ENCODE data around the gene LIN52. TPM values are rescaled to one million over a fixed set of nuclear protein-coding genes. Genes with fewer than 3 reads are reported as not detected.

Gene LIN52
- polyA plus RNA-seq, 1 donor from 2014 or later = 10.4 TPM

- Mint-ChIP-seq H3K4me1 (no peaks in the 10 kb centered on the region), H3K4me3 (no peak overlapping the region), H3K36me3 (peaks cover 7% of the 10 kb centered on the region), H3K27me3 (no peaks in the 10 kb centered on the region), H3K27ac (no peak overlapping the region), H3K9me3 (no peaks in the 10 kb centered on the region)
These were observed 110.9 kb downstream of the LIN52 start for GRCh38 chr14:74195623-74196022.

- no peak overlapping the region for H3K4me3 Mint-ChIP-seq
- peaks cover 0 to 3% (median 0%) of the 10 kb centered on the region in 3 donors for H3K4me1 Mint-ChIP-seq
- H3K27me3 Mint-ChIP-seq = no peaks in the 10 kb centered on the region
- H3K36me3 Mint-ChIP-seq = peaks cover 14% of the 10 kb centered on the region
- no peak overlapping the region for H3K27ac Mint-ChIP-seq
- no peaks in the 10 kb centered on the region for H3K9me3 Mint-ChIP-seq
These were observed 113.9 kb downstream of the LIN52 start for GRCh38 chr14:74198441-74199234.

GRCh38 chr14:74202113-74202512 is 117.4 kb downstream of the LIN52 start:
- peaks cover 14% of the 10 kb centered on the region for H3K36me3 Mint-ChIP-seq

GRCh38 chr14:74203639-74204038 is 118.9 kb downstream of the LIN52 start:
- Mint-ChIP-seq H3K27me3 (no peaks in the 10 kb centered on the region), H3K4me1 (peaks cover 0 to 3% (median 0%) of the 10 kb centered on the region in 3 donors)

More at GRCh38 chr14:74202113-74202512, 117.4 kb downstream of the LIN52 start:
- peaks cover 0 to 3% (median 0%) of the 10 kb centered on the region in 3 donors for H3K4me1 Mint-ChIP-seq
- H3K4me3 Mint-ChIP-seq = no peak overlapping the region
- H3K9me3 Mint-ChIP-seq = no peaks in the 10 kb centered on the region
- H3K27ac Mint-ChIP-seq = no peak overlapping the region
- no peaks in the 10 kb centered on the region for H3K27me3 Mint-ChIP-seq

GRCh38 chr14:74204491-74204890 is 119.7 kb downstream of the LIN52 start:
- Mint-ChIP-seq H3K36me3 (peaks cover 13% of the 10 kb centered on the region), H3K4me3 (no peak overlapping the region), H3K4me1 (peaks cover 0 to 3% (median 0%) of the 10 kb centered on the region in 3 donors), H3K9me3 (no peaks in the 10 kb centered on the region), H3K27me3 (no peaks in the 10 kb centered on the region), H3K27ac (peak overlapping the region in 1 of 3 donors; percentile 41)

More at GRCh38 chr14:74203639-74204038, 118.9 kb downstream of the LIN52 start:
- H3K27ac Mint-ChIP-seq = no peak overlapping the region
- no peaks in the 10 kb centered on the region for H3K9me3 Mint-ChIP-seq
- no peak overlapping the region for H3K4me3 Mint-ChIP-seq
- H3K36me3 Mint-ChIP-seq = peaks cover 14% of the 10 kb centered on the region

- peaks cover 0 to 3% (median 0%) of the 10 kb centered on the region in 3 donors for H3K4me1 Mint-ChIP-seq
- H3K27me3 Mint-ChIP-seq = peaks cover 3% of the 10 kb centered on the region
- H3K27ac Mint-ChIP-seq = no peak overlapping the region
- no peak overlapping the region for H3K4me3 Mint-ChIP-seq
- H3K36me3 Mint-ChIP-seq = peaks cover 10% of the 10 kb centered on the region
- no peaks in the 10 kb centered on the region for H3K9me3 Mint-ChIP-seq
These were observed 121.1 kb downstream of the LIN52 start for GRCh38 chr14:74205882-74206281.

- Mint-ChIP-seq H3K27me3 (peaks cover 3% of the 10 kb centered on the region), H3K4me1 (no peaks in the 10 kb centered on the region), H3K36me3 (peaks cover 3% of the 10 kb centered on the region), H3K9me3 (no peaks in the 10 kb centered on the region), H3K4me3 (no peak overlapping the region), H3K27ac (no peak overlapping the region)
These were observed 123.2 kb downstream of the LIN52 start for GRCh38 chr14:74207943-74208342.

GRCh38 chr14:74208642-74209041 is 123.9 kb downstream of the LIN52 start:
- Mint-ChIP-seq H3K27ac (no peak overlapping the region), H3K4me3 (no peak overlapping the region), H3K27me3 (peaks cover 3% of the 10 kb centered on the region), H3K4me1 (no peaks in the 10 kb centered on the region), H3K36me3 (no peaks in the 10 kb centered on the region), H3K9me3 (no peaks in the 10 kb centered on the region)

- no peak overlapping the region for H3K27ac Mint-ChIP-seq
These were observed 127.3 kb downstream of the LIN52 start for GRCh38 chr14:74211945-74212580.

GRCh38 chr14:74213907-74214803 is 129.4 kb downstream of the LIN52 start:
- H3K9me3 Mint-ChIP-seq = no peaks in the 10 kb centered on the region
- H3K4me3 Mint-ChIP-seq = no peak overlapping the region

More at GRCh38 chr14:74211945-74212580, 127.3 kb downstream of the LIN52 start:
- Mint-ChIP-seq H3K9me3 (no peaks in the 10 kb centered on the region), H3K36me3 (no peaks in the 10 kb centered on the region), H3K4me3 (no peak overlapping the region), H3K4me1 (no peaks in the 10 kb centered on the region), H3K27me3 (peaks cover 4% of the 10 kb centered on the region)

GRCh38 chr14:74216671-74217070 is 131.9 kb downstream of the LIN52 start:
- H3K4me3 Mint-ChIP-seq = no peak overlapping the region
- no peaks in the 10 kb centered on the region for H3K4me1 Mint-ChIP-seq
- no peaks in the 10 kb centered on the region for H3K9me3 Mint-ChIP-seq

More at GRCh38 chr14:74213907-74214803, 129.4 kb downstream of the LIN52 start:
- peaks cover 10% of the 10 kb centered on the region for H3K27me3 Mint-ChIP-seq
- no peaks in the 10 kb centered on the region for H3K4me1 Mint-ChIP-seq
- no peaks in the 10 kb centered on the region for H3K36me3 Mint-ChIP-seq
- no peak overlapping the region for H3K27ac Mint-ChIP-seq

GRCh38 chr14:74217672-74218448 is 133.1 kb downstream of the LIN52 start:
- H3K27me3 Mint-ChIP-seq = peaks cover 11% of the 10 kb centered on the region
- no peaks in the 10 kb centered on the region for H3K9me3 Mint-ChIP-seq
- H3K36me3 Mint-ChIP-seq = no peaks in the 10 kb centered on the region
- H3K4me3 Mint-ChIP-seq = peak overlapping the region in 2 of 4 donors; percentile 65 to 79
- H3K4me1 Mint-ChIP-seq = no peaks in the 10 kb centered on the region
- H3K27ac Mint-ChIP-seq = no peak overlapping the region

More at GRCh38 chr14:74216671-74217070, 131.9 kb downstream of the LIN52 start:
- Mint-ChIP-seq H3K27ac (no peak overlapping the region), H3K27me3 (peaks cover 9% of the 10 kb centered on the region), H3K36me3 (no peaks in the 10 kb centered on the region)

GRCh38 chr14:74218462-74218861 is 133.7 kb downstream of the LIN52 start:
- H3K4me1 Mint-ChIP-seq = no peaks in the 10 kb centered on the region
- no peaks in the 10 kb centered on the region for H3K36me3 Mint-ChIP-seq
- peaks cover 12% of the 10 kb centered on the region for H3K27me3 Mint-ChIP-seq
- peak overlapping the region in 1 of 4 donors; percentile 54 for H3K4me3 Mint-ChIP-seq
- no peaks in the 10 kb centered on the region for H3K9me3 Mint-ChIP-seq
- H3K27ac Mint-ChIP-seq = no peak overlapping the region
